ENCODE results near the gene OPCML. TPM values are rescaled to one million over a fixed set of nuclear protein-coding genes. Genes with fewer than 3 reads are reported as not detected.

The OPCML gene
- total RNA-seq, 4 donors from 2014 or later, result 0.06 to 0.83 (median 0.24) TPM

GRCh38 chr11:132544007-132544406 lies 988.3 kb downstream of the OPCML start:
- intact Hi-C loops (cut with DNase I), result no loop called here
- no peak for DNase-seq (ENCODE audit: extremely low spot score)
- WGBS, result 84% methylated on average over 5 of the region's 5 CpGs

GRCh38 chr11:132541794-132542193 lies 990.5 kb downstream of the OPCML start:
- TF ChIP-seq POLR2A (IDR thresholded peaks at IDR 0.05; ENCODE audit: low read depth) (no peak), CTCF (IDR thresholded peaks at IDR 0.05) (no peak), EP300 (IDR thresholded peaks at IDR 0.05) (no peak), POLR2AphosphoS5 (IDR thresholded peaks at IDR 0.05) (no peak)
- intact Hi-C loops (cut with DNase I), result no loop called here
- H3K4me3 ChIP-seq, result no peak overlapping the region

More at GRCh38 chr11:132544007-132544406, 988.3 kb downstream of the OPCML start:
- Histone ChIP-seq H3K27ac (replicated peaks in 1 of 4) (no peak overlapping the region), H3K4me1 (peaks cover 0 to 4% (median 0%) of the 10 kb centered on the region in 4 donors), H3K9me3 (no peaks in the 10 kb centered on the region), H3K4me3 (no peak overlapping the region), H3K36me3 (no peaks in the 10 kb centered on the region), H3K27me3 (no peaks in the 10 kb centered on the region)
- TF ChIP-seq POLR2A (IDR thresholded peaks at IDR 0.05; ENCODE audit: low read depth), result no peak
- no peak for TF ChIP-seq CTCF (IDR thresholded peaks at IDR 0.05)
- TF ChIP-seq POLR2AphosphoS5 (IDR thresholded peaks at IDR 0.05), result no peak
- no peak for TF ChIP-seq EP300 (IDR thresholded peaks at IDR 0.05)

GRCh38 chr11:132540581-132540980 lies 991.7 kb downstream of the OPCML start:
- WGBS, result 27% methylated on average over 2 of the region's 2 CpGs
- TF ChIP-seq CTCF (IDR thresholded peaks at IDR 0.05) (no peak), POLR2AphosphoS5 (IDR thresholded peaks at IDR 0.05) (no peak), POLR2A (IDR thresholded peaks at IDR 0.05; ENCODE audit: low read depth) (no peak), EP300 (IDR thresholded peaks at IDR 0.05) (no peak)
- no peak for DNase-seq (ENCODE audit: extremely low spot score)
- Histone ChIP-seq H3K4me3 (no peak overlapping the region), H3K9me3 (no peaks in the 10 kb centered on the region), H3K27ac (replicated peaks in 1 of 4) (no peak overlapping the region), H3K36me3 (no peaks in the 10 kb centered on the region), H3K27me3 (no peaks in the 10 kb centered on the region), H3K4me1 (peaks cover 0 to 4% (median 0%) of the 10 kb centered on the region in 4 donors)
- intact Hi-C loops (cut with DNase I), result no loop called here

More at GRCh38 chr11:132541794-132542193, 990.5 kb downstream of the OPCML start:
- no peaks in the 10 kb centered on the region for H3K9me3 ChIP-seq
- H3K4me1 ChIP-seq, result peaks cover 0 to 4% (median 0%) of the 10 kb centered on the region in 4 donors
- 100% methylated on average over 2 of the region's 2 CpGs for WGBS
- no peaks in the 10 kb centered on the region for H3K36me3 ChIP-seq
- no peak overlapping the region for H3K27ac ChIP-seq (replicated peaks in 1 of 4)
- no peak for DNase-seq (ENCODE audit: extremely low spot score)
- H3K27me3 ChIP-seq, result no peaks in the 10 kb centered on the region

- intact Hi-C loops (cut with DNase I), result no loop called here
- H3K36me3 ChIP-seq, result no peaks in the 10 kb centered on the region
- H3K27ac ChIP-seq (replicated peaks in 1 of 4), result no peak overlapping the region
- DNase-seq (ENCODE audit: extremely low spot score), result no peak
- H3K4me1 ChIP-seq, result peaks cover 0 to 4% (median 0%) of the 10 kb centered on the region in 4 donors
- H3K27me3 ChIP-seq, result no peaks in the 10 kb centered on the region
- WGBS, result 89% methylated on average over 7 of the region's 7 CpGs
- H3K4me3 ChIP-seq, result no peak overlapping the region
- no peaks in the 10 kb centered on the region for H3K9me3 ChIP-seq
- TF ChIP-seq POLR2AphosphoS5 (IDR thresholded peaks at IDR 0.05) (no peak), CTCF (IDR thresholded peaks at IDR 0.05) (no peak), POLR2A (IDR thresholded peaks at IDR 0.05; ENCODE audit: low read depth) (no peak), EP300 (IDR thresholded peaks at IDR 0.05) (no peak)
These were observed 992.5 kb downstream of the OPCML start for GRCh38 chr11:132539590-132540368.

Measured in esophagus muscularis mucosa (tissue), 4 donors.